Measurements from ENCODE around the gene CDNF. TPM values are rescaled to one million over a fixed set of nuclear protein-coding genes. Genes with fewer than 3 reads are reported as not detected.
A peak's percentile ranks its signal among the peaks of the same experiment; 100 is the strongest.

Gene CDNF
- total RNA-seq, 1 experiment from 2014 or later = 0.74 TPM

GRCh38 chr10:14812271-14812670 is 25.6 kb downstream of the CDNF start:
- in situ Hi-C loops (cut with HindIII; ENCODE audit: low pct_unique_long_range_greater_than_20kb, low sequenced_read_pairs) = no loop called here
- peak; percentile 4 for DNase-seq (ENCODE audit: low read depth, low spot score)

GRCh38 chr10:14810969-14811953 is 26.6 kb downstream of the CDNF start:
- in situ Hi-C loops (cut with HindIII; ENCODE audit: low pct_unique_long_range_greater_than_20kb, low sequenced_read_pairs) = no loop called here
- no peak for DNase-seq (ENCODE audit: low read depth, low spot score)

DNA sequence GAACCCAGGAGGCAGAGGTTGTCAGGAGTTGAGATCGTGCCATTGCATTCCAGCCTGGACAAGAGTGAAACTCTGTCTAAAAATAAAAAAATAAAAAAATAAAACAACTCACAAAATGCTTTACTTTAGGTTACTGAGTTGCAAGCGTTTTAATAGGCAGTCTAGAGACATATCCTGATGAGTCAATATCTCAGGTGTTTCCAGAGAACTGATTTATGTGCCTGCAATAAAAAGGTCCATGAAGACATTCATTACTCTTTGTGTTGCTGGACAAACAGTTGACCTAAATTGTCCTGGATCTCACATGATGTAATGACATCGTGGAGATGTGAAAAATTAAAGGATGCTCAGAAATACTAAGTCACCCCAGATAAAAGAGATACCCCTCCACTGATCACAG is 31.5 kb downstream of the CDNF start:
- in situ Hi-C loops (cut with HindIII; ENCODE audit: low pct_unique_long_range_greater_than_20kb, low sequenced_read_pairs) = no loop called here
- DNase-seq (ENCODE audit: low read depth, low spot score) = no peak

DNA sequence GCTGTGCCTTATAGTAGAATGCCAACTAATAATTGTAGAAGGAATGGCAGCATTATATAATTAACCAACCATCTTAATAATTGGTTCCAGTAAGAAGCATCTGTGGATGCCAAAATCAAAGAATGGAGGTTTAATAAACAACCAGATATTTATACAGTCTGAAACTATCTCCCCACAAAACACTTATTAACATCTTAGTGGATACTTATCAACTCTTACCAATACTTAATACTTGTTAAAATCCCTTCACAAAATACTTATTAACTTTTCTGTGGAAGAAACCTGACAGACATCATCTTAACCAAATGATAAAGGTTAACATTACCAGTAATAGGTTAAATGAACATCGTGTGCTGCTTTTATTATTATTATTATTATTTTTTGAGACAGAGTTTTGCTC is 34.0 kb downstream of the CDNF start:
- in situ Hi-C loops (cut with HindIII; ENCODE audit: low pct_unique_long_range_greater_than_20kb, low sequenced_read_pairs) = no loop called here
- no peak for DNase-seq (ENCODE audit: low read depth, low spot score)

GRCh38 chr10:14801723-14802122 is 36.1 kb downstream of the CDNF start:
- in situ Hi-C loops (cut with HindIII; ENCODE audit: low pct_unique_long_range_greater_than_20kb, low sequenced_read_pairs) = no loop called here
- DNase-seq (ENCODE audit: low read depth, low spot score) = peak; percentile 9

GRCh38 chr10:14800397-14800796 is 37.4 kb downstream of the CDNF start:
- no peak for DNase-seq (ENCODE audit: low read depth, low spot score)
- in situ Hi-C loops (cut with HindIII; ENCODE audit: low pct_unique_long_range_greater_than_20kb, low sequenced_read_pairs) = no loop called here

DNA sequence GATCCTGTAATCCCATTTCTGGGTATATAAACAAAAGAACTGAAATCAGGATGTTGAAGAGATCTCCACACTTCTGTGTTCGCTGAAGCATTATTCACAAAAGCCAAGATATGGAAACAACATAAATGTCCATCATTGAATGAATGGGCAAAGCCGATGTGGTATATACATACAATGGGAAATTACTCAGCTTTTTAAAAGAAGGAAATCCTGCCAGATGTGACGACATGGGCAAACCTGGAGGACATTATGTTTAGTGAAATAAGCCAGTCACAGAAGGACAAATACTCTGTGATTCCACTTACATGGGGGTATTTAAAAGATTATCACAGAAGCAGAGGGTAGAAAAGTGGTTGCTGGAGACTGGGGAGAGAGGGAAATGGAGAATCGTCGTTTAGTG is 39.2 kb downstream of the CDNF start:
- DNase-seq (ENCODE audit: low read depth, low spot score) = no peak
- in situ Hi-C loops (cut with HindIII; ENCODE audit: low pct_unique_long_range_greater_than_20kb, low sequenced_read_pairs) = no loop called here

GRCh38 chr10:14787938-14788337 is 49.9 kb downstream of the CDNF start:
- DNase-seq (ENCODE audit: low read depth, low spot score) = no peak
- in situ Hi-C loops (cut with HindIII; ENCODE audit: low pct_unique_long_range_greater_than_20kb, low sequenced_read_pairs) = no loop called here

DNA sequence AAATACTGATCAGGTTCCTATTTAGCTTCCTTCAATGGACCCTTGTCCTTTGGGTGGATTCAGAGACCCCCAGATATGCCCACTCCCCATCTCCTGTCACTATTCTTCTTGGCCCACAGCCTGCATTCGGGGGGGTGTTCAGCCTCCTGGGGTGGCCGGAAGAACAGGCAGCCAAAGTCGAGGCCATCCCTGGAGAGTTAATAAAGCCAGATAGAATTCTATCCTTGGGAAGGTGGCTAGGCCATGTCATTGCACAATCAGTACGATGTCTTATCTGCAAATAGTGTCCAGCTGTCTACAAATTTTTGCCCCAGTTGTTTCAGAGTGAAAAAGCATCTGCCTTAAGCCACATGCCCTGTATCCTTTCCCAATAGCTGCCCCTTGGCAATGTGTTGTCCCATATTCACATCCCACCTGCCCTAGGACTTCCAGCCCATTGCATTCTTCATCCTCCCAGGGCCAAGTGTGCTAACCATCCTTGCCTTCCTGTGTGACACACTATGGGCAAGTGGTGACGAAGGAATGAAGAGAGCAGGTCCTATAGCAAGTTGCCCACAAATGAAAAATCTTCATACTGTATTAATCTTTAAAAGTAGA is 53.3 kb downstream of the CDNF start:
- no peak for DNase-seq (ENCODE audit: low read depth, low spot score)
- in situ Hi-C loops (cut with HindIII; ENCODE audit: low pct_unique_long_range_greater_than_20kb, low sequenced_read_pairs) = no loop called here

GRCh38 chr10:14782691-14783363 is 55.0 kb downstream of the CDNF start:
- no peak for DNase-seq (ENCODE audit: low read depth, low spot score)
- in situ Hi-C loops (cut with HindIII; ENCODE audit: low pct_unique_long_range_greater_than_20kb, low sequenced_read_pairs) = no loop called here

DNA sequence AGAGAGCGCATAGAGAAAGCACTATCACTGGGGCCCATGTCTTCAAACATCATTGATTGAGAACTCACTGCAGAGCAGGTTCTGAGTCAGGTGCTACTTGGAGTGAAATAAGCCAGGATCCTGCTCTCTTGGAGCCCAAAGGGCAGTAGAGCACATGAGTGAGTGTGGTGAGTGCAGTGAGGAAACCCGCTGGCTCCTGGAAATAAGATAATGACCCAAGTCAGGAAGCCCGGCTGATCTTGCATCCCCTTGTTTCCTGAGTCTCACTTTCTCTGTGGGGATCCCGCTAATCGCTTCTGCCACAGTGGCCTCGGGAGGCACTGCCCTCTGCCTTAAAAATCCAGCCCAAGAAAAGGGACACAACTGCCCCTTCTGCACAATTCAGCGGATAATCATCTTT is 56.1 kb downstream of the CDNF start:
- no peak for DNase-seq (ENCODE audit: low read depth, low spot score)
- in situ Hi-C loops (cut with HindIII; ENCODE audit: low pct_unique_long_range_greater_than_20kb, low sequenced_read_pairs) = no loop called here

GRCh38 chr10:14779001-14779651 is 58.7 kb downstream of the CDNF start:
- no peak for DNase-seq (ENCODE audit: low read depth, low spot score)
- in situ Hi-C loops (cut with HindIII; ENCODE audit: low pct_unique_long_range_greater_than_20kb, low sequenced_read_pairs) = no loop called here

DNA sequence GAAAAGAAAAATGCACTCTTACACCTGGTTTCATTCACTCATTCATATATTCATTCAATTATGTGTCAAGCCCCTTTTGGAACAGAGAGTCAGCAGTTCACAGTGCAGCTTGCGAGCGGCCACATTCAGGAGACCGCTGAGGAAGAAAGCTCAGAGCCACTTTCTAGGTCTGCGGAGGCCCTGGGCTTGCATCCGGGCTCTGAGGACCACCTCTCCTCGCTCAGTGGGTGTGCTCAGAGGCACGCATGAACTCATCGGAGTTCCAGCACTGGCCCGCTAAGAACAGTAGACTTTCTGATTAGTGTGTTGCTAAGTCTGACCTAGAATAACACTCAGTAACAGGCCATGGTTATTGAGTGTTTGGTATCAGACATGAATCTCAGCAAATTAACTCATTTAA is 61.3 kb downstream of the CDNF start:
- in situ Hi-C loops (cut with HindIII; ENCODE audit: low pct_unique_long_range_greater_than_20kb, low sequenced_read_pairs) = no loop called here

DNA sequence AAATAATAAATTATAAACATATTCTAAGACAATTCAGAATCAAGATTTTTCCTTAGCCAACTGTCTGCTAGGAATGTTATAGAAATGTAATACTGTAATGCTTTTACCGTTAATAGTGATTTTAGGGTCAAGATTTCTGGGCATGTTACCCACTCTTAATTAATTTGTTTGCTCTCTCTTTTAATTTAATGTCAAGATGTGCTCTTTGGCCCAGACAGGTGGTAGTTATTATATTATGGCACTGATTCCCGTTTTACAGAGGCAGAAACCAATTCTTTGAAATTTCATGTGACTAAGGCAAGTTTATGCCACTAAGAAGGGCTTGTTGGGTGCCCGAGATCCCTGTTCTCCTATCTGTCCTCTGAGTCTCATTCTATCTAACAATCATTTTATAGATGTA is 62.2 kb downstream of the CDNF start:
- in situ Hi-C loops (cut with HindIII; ENCODE audit: low pct_unique_long_range_greater_than_20kb, low sequenced_read_pairs) = no loop called here
- DNase-seq (ENCODE audit: low read depth, low spot score) = no peak

More for the DNA sequence above, 61.3 kb downstream of the CDNF start:
- no peak for DNase-seq (ENCODE audit: low read depth, low spot score)

- in situ Hi-C loops (cut with HindIII; ENCODE audit: low pct_unique_long_range_greater_than_20kb, low sequenced_read_pairs) = no loop called here
- no peak for DNase-seq (ENCODE audit: low read depth, low spot score)
Observed at GRCh38 chr10:14774797-14775196, 63.0 kb downstream of the CDNF start, which contains the start of gene FAM107B. TSS of gene FAM107B (minus strand) at chr10:14774897. CDS start at chr10:14774663, 234 bp downstream.

DNA sequence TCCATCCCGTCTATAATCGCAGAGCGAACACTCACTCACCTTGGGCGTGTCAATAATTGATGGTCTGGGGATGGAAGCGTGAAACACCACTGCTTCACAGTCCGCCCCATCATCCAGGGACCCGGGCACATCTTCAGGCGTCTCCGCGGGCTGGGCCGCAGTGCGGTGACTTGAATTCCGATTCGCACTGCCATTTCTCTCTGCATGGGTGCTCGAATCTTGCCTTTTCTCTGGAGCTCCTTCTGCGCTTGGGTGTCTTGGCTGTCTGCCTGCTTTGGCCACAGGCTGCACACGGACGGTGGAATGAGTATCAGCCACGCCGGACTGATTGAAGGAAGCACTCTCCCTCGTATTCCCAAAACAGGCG is 63.6 kb downstream of the CDNF start:
- in situ Hi-C loops (cut with HindIII; ENCODE audit: low pct_unique_long_range_greater_than_20kb, low sequenced_read_pairs) = no loop called here
- DNase-seq (ENCODE audit: low read depth, low spot score) = no peak

- DNase-seq (ENCODE audit: low read depth, low spot score) = no peak
- in situ Hi-C loops (cut with HindIII; ENCODE audit: low pct_unique_long_range_greater_than_20kb, low sequenced_read_pairs) = no loop called here
Observed at GRCh38 chr10:14773551-14774213, 64.2 kb downstream of the CDNF start.
